ENCODE measurements around the gene ADAM22. TPM values are rescaled to one million over a fixed set of nuclear protein-coding genes. Genes with fewer than 3 reads are reported as not detected.

The ADAM22 gene
- total and polyA plus RNA-seq, 4 experiments from 2014 or later: 0.21 to 7.7 (median 3.5) TPM

- CTCF ChIA-PET (ENCODE audit: partially characterized antibody): no interaction called here
- Mint-ChIP-seq H3K27me3 (peaks cover 0 to 2% of the 10 kb centered on the region in 2 donors), H3K36me3 (no peaks in the 10 kb centered on the region), H3K27ac (no peak overlapping the region), H3K4me3 (no peak overlapping the region), H3K9me3 (no peaks in the 10 kb centered on the region), H3K4me1 (peaks cover 0 to 10% (median 0%) of the 10 kb centered on the region in 4 donors)
- Histone ChIP-seq H3K4me1 (ENCODE audit: insufficient read depth, low read length) (no peaks in the 10 kb centered on the region), H3K27me3 (ENCODE audit: insufficient read depth, low read length) (no peaks in the 10 kb centered on the region), H3K4me3 (ENCODE audit: low read length in 2 of 2) (no peak overlapping the region), H3K9me3 (ENCODE audit: control insufficient read depth in 1 of 2, low read length in 2 of 2) (no peaks in the 10 kb centered on the region), H3K36me3 (ENCODE audit: insufficient read depth, low read length) (no peaks in the 10 kb centered on the region), H3K27ac (ENCODE audit: low read depth, low read length) (no peak overlapping the region)
- no peak for DNase-seq
- intact Hi-C loops (cut with micrococcal nuclease): no loop called here
- POLR2A ChIA-PET (ENCODE audit: partially characterized antibody): no interaction called here
Observed at GRCh38 chr7:88104732-88105131, 170.7 kb downstream of the ADAM22 start.

- H3K27me3 Mint-ChIP-seq: peaks cover 0 to 2% of the 10 kb centered on the region in 2 donors
- CTCF ChIA-PET (ENCODE audit: partially characterized antibody): interaction anchor here (0.6 kb wide), 1 partner anchor 219 kb away, joined by 3 read pairs; no protein-coding TSS in a partner anchor
- H3K4me1 Mint-ChIP-seq: peaks cover 0 to 10% (median 0%) of the 10 kb centered on the region in 4 donors
- intact Hi-C loops (cut with micrococcal nuclease): no loop called here
- Histone ChIP-seq H3K4me1 (ENCODE audit: insufficient read depth, low read length) (no peaks in the 10 kb centered on the region), H3K9me3 (ENCODE audit: control insufficient read depth in 1 of 2, low read length in 2 of 2) (no peaks in the 10 kb centered on the region), H3K4me3 (ENCODE audit: low read length in 2 of 2) (no peak overlapping the region), H3K36me3 (ENCODE audit: insufficient read depth, low read length) (no peaks in the 10 kb centered on the region), H3K27ac (ENCODE audit: low read depth, low read length) (no peak overlapping the region), H3K27me3 (ENCODE audit: insufficient read depth, low read length) (no peaks in the 10 kb centered on the region)
- no peaks in the 10 kb centered on the region for H3K36me3 Mint-ChIP-seq
- POLR2A ChIA-PET (ENCODE audit: partially characterized antibody): no interaction called here
- no peaks in the 10 kb centered on the region for H3K9me3 Mint-ChIP-seq
- no peak overlapping the region for H3K4me3 Mint-ChIP-seq
- DNase-seq: no peak
- H3K27ac Mint-ChIP-seq: no peak overlapping the region
Observed at GRCh38 chr7:88105231-88105630, 171.2 kb downstream of the ADAM22 start.

GRCh38 chr7:88106434-88106833 is 172.4 kb downstream of the ADAM22 start:
- POLR2A ChIA-PET (ENCODE audit: partially characterized antibody): no interaction called here
- H3K4me1 Mint-ChIP-seq: peaks cover 0 to 6% (median under 1%) of the 10 kb centered on the region in 4 donors
- no peak for DNase-seq

GRCh38 chr7:88109612-88110011 is 175.6 kb downstream of the ADAM22 start:
- Histone ChIP-seq H3K4me3 (ENCODE audit: low read length in 2 of 2) (no peak overlapping the region), H3K9me3 (ENCODE audit: control insufficient read depth in 1 of 2, low read length in 2 of 2) (no peaks in the 10 kb centered on the region), H3K27me3 (ENCODE audit: insufficient read depth, low read length) (no peaks in the 10 kb centered on the region), H3K36me3 (ENCODE audit: insufficient read depth, low read length) (no peaks in the 10 kb centered on the region), H3K4me1 (ENCODE audit: insufficient read depth, low read length) (no peaks in the 10 kb centered on the region), H3K27ac (ENCODE audit: low read depth, low read length) (no peak overlapping the region)
- intact Hi-C loops (cut with micrococcal nuclease): loop anchor here (5.0 kb wide), 1 partner anchor 232 kb away; the partner anchor contains the start of genes DBF4 and SLC25A40
- H3K27me3 Mint-ChIP-seq: no peaks in the 10 kb centered on the region
- no peaks in the 10 kb centered on the region for H3K9me3 Mint-ChIP-seq
- H3K27ac Mint-ChIP-seq: no peak overlapping the region
- ChIA-PET POLR2A (ENCODE audit: partially characterized antibody) (no interaction called here), CTCF (ENCODE audit: partially characterized antibody) (interaction anchor here (0.7 kb wide), 1 partner anchor 315 kb away, joined by 4 read pairs; no protein-coding TSS in a partner anchor)
- no peak overlapping the region for H3K4me3 Mint-ChIP-seq
- peaks cover 0 to 1% (median 0%) of the 10 kb centered on the region in 4 donors for H3K4me1 Mint-ChIP-seq
- DNase-seq: no peak
- H3K36me3 Mint-ChIP-seq: no peaks in the 10 kb centered on the region

More at GRCh38 chr7:88106434-88106833, 172.4 kb downstream of the ADAM22 start:
- CTCF ChIA-PET (ENCODE audit: partially characterized antibody): no interaction called here
- Histone ChIP-seq H3K27ac (ENCODE audit: low read depth, low read length) (no peak overlapping the region), H3K4me3 (ENCODE audit: low read length in 2 of 2) (no peak overlapping the region), H3K36me3 (ENCODE audit: insufficient read depth, low read length) (no peaks in the 10 kb centered on the region), H3K9me3 (ENCODE audit: control insufficient read depth in 1 of 2, low read length in 2 of 2) (no peaks in the 10 kb centered on the region), H3K4me1 (ENCODE audit: insufficient read depth, low read length) (no peaks in the 10 kb centered on the region), H3K27me3 (ENCODE audit: insufficient read depth, low read length) (no peaks in the 10 kb centered on the region)
- H3K36me3 Mint-ChIP-seq: no peaks in the 10 kb centered on the region
- no peaks in the 10 kb centered on the region for H3K9me3 Mint-ChIP-seq
- no peaks in the 10 kb centered on the region for H3K27me3 Mint-ChIP-seq
- H3K4me3 Mint-ChIP-seq: no peak overlapping the region
- no peak overlapping the region for H3K27ac Mint-ChIP-seq
- intact Hi-C loops (cut with micrococcal nuclease): no loop called here

GRCh38 chr7:88111140-88111743 is 177.2 kb downstream of the ADAM22 start:
- Histone ChIP-seq H3K27ac (ENCODE audit: low read depth, low read length) (no peak overlapping the region), H3K9me3 (ENCODE audit: control insufficient read depth in 1 of 2, low read length in 2 of 2) (no peaks in the 10 kb centered on the region), H3K4me1 (ENCODE audit: insufficient read depth, low read length) (no peaks in the 10 kb centered on the region), H3K4me3 (ENCODE audit: low read length in 2 of 2) (no peak overlapping the region), H3K27me3 (ENCODE audit: insufficient read depth, low read length) (no peaks in the 10 kb centered on the region), H3K36me3 (ENCODE audit: insufficient read depth, low read length) (no peaks in the 10 kb centered on the region)
- H3K36me3 Mint-ChIP-seq: no peaks in the 10 kb centered on the region
- no peaks in the 10 kb centered on the region for H3K9me3 Mint-ChIP-seq
- ChIA-PET POLR2A (ENCODE audit: partially characterized antibody) (no interaction called here), CTCF (ENCODE audit: partially characterized antibody) (interaction anchor here (1.9 kb wide), 1 partner anchor 177 kb away, joined by 7 read pairs; the partner anchor contains the start of gene ADAM22)
- H3K4me1 Mint-ChIP-seq: peaks cover 0 to 1% (median 0%) of the 10 kb centered on the region in 4 donors
- DNase-seq: peak in 4 of 5 donors; percentile 16 to 26 (median 24)
- no peak overlapping the region for H3K27ac Mint-ChIP-seq
- no peak overlapping the region for H3K4me3 Mint-ChIP-seq
- intact Hi-C loops (cut with micrococcal nuclease): loop anchor here (1.0 to 5.0 kb wide), 2 partner anchors 234 to 313 kb away; partner anchors contain the start of genes DBF4 and SLC25A40
- no peaks in the 10 kb centered on the region for H3K27me3 Mint-ChIP-seq

GRCh38 chr7:88111954-88112471 is 178.0 kb downstream of the ADAM22 start:
- H3K4me3 ChIP-seq (ENCODE audit: low read length in 2 of 2): no peak overlapping the region
- H3K4me1 Mint-ChIP-seq: peaks cover 0 to 1% (median 0%) of the 10 kb centered on the region in 4 donors
- no peaks in the 10 kb centered on the region for H3K27me3 Mint-ChIP-seq
- no peaks in the 10 kb centered on the region for H3K9me3 Mint-ChIP-seq
- H3K27ac Mint-ChIP-seq: no peak overlapping the region
- no peak overlapping the region for H3K4me3 Mint-ChIP-seq
- POLR2A ChIA-PET (ENCODE audit: partially characterized antibody): no interaction called here
- no peaks in the 10 kb centered on the region for H3K36me3 ChIP-seq (ENCODE audit: insufficient read depth, low read length)
- intact Hi-C loops (cut with micrococcal nuclease): loop anchor here (1.0 to 5.0 kb wide), 2 partner anchors 235 to 314 kb away; partner anchors contain the start of genes DBF4 and SLC25A40
- H3K9me3 ChIP-seq (ENCODE audit: control insufficient read depth in 1 of 2, low read length in 2 of 2): no peaks in the 10 kb centered on the region
- no peak for DNase-seq
- H3K27ac ChIP-seq (ENCODE audit: low read depth, low read length): no peak overlapping the region
- CTCF ChIA-PET (ENCODE audit: partially characterized antibody): interaction anchor here (0.8 to 1.9 kb wide), 5 partner anchors 9 to 606 kb away, joined by 3 to 7 read pairs (median 3); partner anchors contain the start of gene ADAM22
- no peaks in the 10 kb centered on the region for H3K27me3 ChIP-seq (ENCODE audit: insufficient read depth, low read length)
- H3K36me3 Mint-ChIP-seq: no peaks in the 10 kb centered on the region
- no peaks in the 10 kb centered on the region for H3K4me1 ChIP-seq (ENCODE audit: insufficient read depth, low read length)

GRCh38 chr7:88115258-88115796 is 181.3 kb downstream of the ADAM22 start:
- Mint-ChIP-seq H3K27me3 (no peaks in the 10 kb centered on the region), H3K9me3 (no peaks in the 10 kb centered on the region), H3K36me3 (no peaks in the 10 kb centered on the region), H3K4me3 (no peak overlapping the region), H3K27ac (no peak overlapping the region), H3K4me1 (peaks cover 0 to 1% (median 0%) of the 10 kb centered on the region in 4 donors)
- ChIA-PET CTCF (ENCODE audit: partially characterized antibody) (no interaction called here), POLR2A (ENCODE audit: partially characterized antibody) (no interaction called here)
- Histone ChIP-seq H3K36me3 (ENCODE audit: insufficient read depth, low read length) (no peaks in the 10 kb centered on the region), H3K9me3 (ENCODE audit: control insufficient read depth in 1 of 2, low read length in 2 of 2) (no peaks in the 10 kb centered on the region), H3K4me1 (ENCODE audit: insufficient read depth, low read length) (no peaks in the 10 kb centered on the region), H3K27ac (ENCODE audit: low read depth, low read length) (no peak overlapping the region), H3K4me3 (ENCODE audit: low read length in 2 of 2) (no peak overlapping the region), H3K27me3 (ENCODE audit: insufficient read depth, low read length) (no peaks in the 10 kb centered on the region)
- intact Hi-C loops (cut with micrococcal nuclease): no loop called here
- no peak for DNase-seq

All from CD4-positive, alpha-beta memory T cell (primary cell).